NCI-H2107 treated with DMSO at 0.1 percent for 48 hours (cell line): ENCODE measurements around the gene CXXC5.
A peak's percentile ranks its signal among the peaks of the same experiment; 100 is the strongest.
"Not testable (repeated sequence)": the region's sequence is repeated elsewhere in the genome, so short reads cannot be mapped to it uniquely, and the experiment has no call there.

ENCODE experiments used
- DNase-seq: peaks from one replicate; lab custom pipeline; 2025; ENCODE audit not compliant: unreplicated experiment; lab: John Stamatoyannopoulos, UW

The CXXC5 gene

GRCh38 chr5:139708877-139709581 lies 60.9 kb downstream of the CXXC5 start:
- DNase-seq = peak; percentile 30

GRCh38 chr5:139709582-139710318 lies 61.6 kb downstream of the CXXC5 start:
- DNase-seq = no peak

- DNase-seq = no peak
Observed at GRCh38 chr5:139710319-139711066, 62.3 kb downstream of the CXXC5 start.

GRCh38 chr5:139711067-139711905 lies 63.1 kb downstream of the CXXC5 start:
- no peak for DNase-seq

- DNase-seq = no peak
Observed at GRCh38 chr5:139711906-139712224, 63.7 kb downstream of the CXXC5 start.

GRCh38 chr5:139712412-139712811 lies 64.3 kb downstream of the CXXC5 start:
- DNase-seq = no peak

- not testable (repeated sequence) for DNase-seq
Observed at GRCh38 chr5:139713898-139714297, 65.7 kb downstream of the CXXC5 start.

- DNase-seq = no peak
Observed at GRCh38 chr5:139717221-139717620, 69.1 kb downstream of the CXXC5 start.

GRCh38 chr5:139718403-139718802 lies 70.3 kb downstream of the CXXC5 start:
- DNase-seq = not testable (repeated sequence)

GRCh38 chr5:139719970-139720369 lies 71.8 kb downstream of the CXXC5 start:
- DNase-seq = not testable (repeated sequence)

- no peak for DNase-seq
Observed at GRCh38 chr5:139723986-139724587, 75.9 kb downstream of the CXXC5 start.

GRCh38 chr5:139725073-139725830 lies 77.1 kb downstream of the CXXC5 start:
- DNase-seq = no peak

- no peak for DNase-seq
Observed at GRCh38 chr5:139726248-139726647, 78.1 kb downstream of the CXXC5 start.

- not testable (repeated sequence) for DNase-seq
Observed at GRCh38 chr5:139727615-139728014, 79.5 kb downstream of the CXXC5 start.

- DNase-seq = no peak
Observed at GRCh38 chr5:139731281-139731680, 83.1 kb downstream of the CXXC5 start.

GRCh38 chr5:139732019-139732418 lies 83.9 kb downstream of the CXXC5 start:
- no peak for DNase-seq

GRCh38 chr5:139733010-139733688 lies 85.0 kb downstream of the CXXC5 start:
- no peak for DNase-seq
